HTR-8/SVneo (cell line): ENCODE measurements around the gene PTMA.
"Not testable (repeated sequence)": the region's sequence is repeated elsewhere in the genome, so short reads cannot be mapped to it uniquely, and the experiment has no call there.

Source experiments
- DNase-seq: peaks from one replicate; pipeline ENCODE4 v3.0.0; 2011; ENCODE audit warnings: low spot score, mixed read lengths; ENCODE audit not compliant: insufficient read length
- FAIRE-seq: peaks from 2 replicates; lab custom pipeline; 2011; peaks lifted over from hg19 to GRCh38; lab: Jason Lieb, UNC

Gene PTMA

DNA sequence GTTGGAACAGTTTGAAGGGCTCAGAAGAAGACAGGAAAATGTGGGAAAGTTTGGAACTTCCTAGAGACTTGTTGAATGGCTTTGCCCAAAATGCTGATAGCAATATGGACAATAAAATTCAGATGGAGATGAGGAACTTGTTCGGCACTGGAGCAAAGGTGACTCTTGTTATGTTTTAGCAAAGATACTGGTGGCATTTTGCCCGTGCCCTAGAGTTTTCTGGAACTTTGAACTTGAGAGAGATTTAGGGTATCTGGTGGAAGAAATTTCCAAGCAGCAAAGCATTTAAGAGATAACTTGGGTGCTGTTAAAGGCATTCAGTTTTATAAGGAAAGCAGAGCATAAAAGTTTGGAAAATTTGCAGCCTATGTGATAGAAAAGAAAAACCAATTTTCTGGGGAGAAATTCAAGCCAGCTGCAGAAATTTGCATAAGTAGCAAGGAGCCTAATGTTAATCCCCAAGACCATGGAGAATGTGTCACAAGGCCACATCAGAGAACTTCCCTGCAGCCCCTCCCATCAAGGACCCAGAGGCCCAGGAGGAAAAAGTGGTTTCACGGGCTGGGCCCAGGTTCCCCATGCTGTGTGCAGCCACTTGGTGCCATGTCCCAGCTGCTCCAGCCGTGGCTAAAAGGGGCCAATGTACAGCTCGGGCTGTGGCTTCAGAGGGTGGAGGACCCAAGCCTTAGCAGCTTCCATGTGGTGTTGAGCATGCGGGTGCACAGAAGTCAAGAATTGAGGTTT is 40.0 kb downstream of the PTMA start:
- not testable (repeated sequence) for DNase-seq, FAIRE-seq

DNA sequence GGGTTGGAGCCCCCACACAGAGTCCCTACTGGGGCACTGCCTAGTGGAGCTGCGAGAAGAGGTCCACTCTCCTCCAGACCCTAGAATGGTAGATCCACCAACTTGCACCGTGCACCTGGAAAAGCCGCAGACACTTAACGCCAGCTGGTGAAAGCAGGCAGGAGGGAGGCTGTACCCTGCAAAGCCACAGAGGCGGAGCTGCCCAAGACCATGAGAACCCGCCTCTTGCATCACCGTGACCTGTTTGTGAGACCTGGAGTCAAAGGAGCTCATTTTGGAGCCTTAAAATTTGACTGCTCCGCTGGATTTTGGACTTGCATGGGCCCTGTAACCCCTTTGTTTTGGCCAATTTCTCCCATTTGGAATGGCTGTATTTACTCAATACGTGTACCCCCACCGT is 40.7 kb downstream of the PTMA start:
- not testable (repeated sequence) for FAIRE-seq, DNase-seq

DNA sequence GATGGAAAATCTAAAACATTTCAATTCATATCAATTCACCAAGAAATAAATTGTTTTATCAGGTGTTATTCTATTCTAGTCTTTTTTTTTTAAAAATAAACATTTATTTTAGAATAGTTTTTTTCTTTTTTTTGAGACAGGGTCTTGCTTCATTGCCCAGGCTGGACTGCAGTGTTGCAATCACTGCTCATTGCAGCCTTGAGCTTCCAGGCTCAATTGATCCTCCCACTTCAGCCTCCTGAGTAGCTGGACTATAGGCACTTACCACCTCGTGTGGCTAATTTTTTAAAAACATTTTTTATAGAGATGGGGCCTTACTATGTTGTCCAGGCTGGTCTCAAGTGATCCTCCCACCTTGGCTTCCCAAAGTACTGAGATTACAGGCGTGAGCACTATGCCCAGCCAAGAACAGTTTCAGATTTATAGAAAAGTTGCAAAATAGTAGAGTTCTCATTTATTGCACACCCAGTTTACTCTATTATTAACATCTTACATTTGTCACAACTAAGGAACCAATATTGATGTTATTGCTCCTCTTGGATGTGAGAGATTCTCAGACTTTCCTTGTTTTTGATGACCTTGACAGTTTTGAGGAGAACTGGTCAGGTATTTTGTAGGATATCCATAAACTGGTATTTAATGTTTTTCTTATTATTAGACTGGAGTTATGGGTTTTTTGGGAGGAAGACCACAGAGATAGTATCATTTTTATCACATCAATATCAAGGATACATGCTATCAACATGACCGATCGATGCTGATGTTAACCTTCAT is 42.9 kb downstream of the PTMA start:
- no peak for FAIRE-seq
- DNase-seq = no peak

DNA sequence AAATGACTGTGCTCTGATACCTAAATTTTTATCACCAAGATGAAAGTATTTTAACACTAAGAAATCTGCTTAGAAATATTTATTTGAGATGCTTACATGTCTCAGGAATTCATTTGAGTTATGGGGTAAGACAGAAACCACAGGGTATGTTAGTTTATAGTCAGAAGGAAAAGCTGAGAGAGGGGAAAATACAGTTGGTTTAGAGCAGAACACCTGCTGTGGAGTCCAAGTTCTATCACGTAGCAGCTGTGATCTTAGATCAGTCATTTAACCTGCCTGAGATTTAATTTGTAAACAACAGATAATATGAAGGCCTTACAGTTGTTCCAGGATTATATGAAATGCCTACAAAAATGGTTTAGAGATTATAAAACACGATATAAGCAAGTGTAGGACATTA is 43.7 kb downstream of the PTMA start:
- FAIRE-seq = no peak

DNA sequence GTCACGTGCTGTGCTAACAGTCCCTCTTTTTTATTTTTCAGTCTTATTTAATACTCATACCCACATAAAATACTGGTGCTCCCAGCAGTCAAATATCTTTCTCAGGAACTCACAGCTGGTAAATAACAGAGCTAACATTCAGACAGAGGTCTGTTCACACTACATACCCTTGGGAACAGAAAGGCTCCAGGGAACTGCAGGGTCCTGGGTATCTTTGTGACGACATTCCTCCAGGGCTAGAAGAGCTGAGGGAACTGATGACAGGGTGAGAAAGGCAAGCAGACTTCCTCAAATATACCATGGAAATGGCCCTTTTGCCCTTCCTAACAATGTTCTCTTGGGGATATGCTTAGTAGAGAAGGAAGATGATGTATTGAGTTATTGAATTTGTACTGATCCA is 53.4 kb downstream of the PTMA start:
- FAIRE-seq = no peak
- no peak for DNase-seq

More for the DNA sequence above, 43.7 kb downstream of the PTMA start:
- no peak for DNase-seq
